ENCODE data around the gene SFPQ. TPM values are rescaled to one million over a fixed set of nuclear protein-coding genes. Genes with fewer than 3 reads are reported as not detected.

SFPQ gene
- total and polyA plus RNA-seq, 7 donors: 51.3 to 124 (median 82.9) TPM

- DNase-seq (no peak), ATAC-seq (no peak)
- Histone ChIP-seq H3K9me3 (no peaks in the 10 kb centered on the region), H3K27ac (no peak overlapping the region), H3K36me3 (ENCODE audit: insufficient read depth in 1 of 2, low read depth in 1 of 2) (no peaks in the 10 kb centered on the region), H3K4me1 (no peaks in the 10 kb centered on the region), H3K27me3 (ENCODE audit: insufficient read depth in 3 of 3, low read length in 2 of 3) (no peaks in the 10 kb centered on the region), H3K4me3 (no peak overlapping the region)
- intact Hi-C loops (cut with DNase I): no loop called here
- WGBS, 3 donors: 85 to 91% (median 88%) methylated on average over 3 of the region's 3 CpGs
- TF ChIP-seq, protein P1, sequence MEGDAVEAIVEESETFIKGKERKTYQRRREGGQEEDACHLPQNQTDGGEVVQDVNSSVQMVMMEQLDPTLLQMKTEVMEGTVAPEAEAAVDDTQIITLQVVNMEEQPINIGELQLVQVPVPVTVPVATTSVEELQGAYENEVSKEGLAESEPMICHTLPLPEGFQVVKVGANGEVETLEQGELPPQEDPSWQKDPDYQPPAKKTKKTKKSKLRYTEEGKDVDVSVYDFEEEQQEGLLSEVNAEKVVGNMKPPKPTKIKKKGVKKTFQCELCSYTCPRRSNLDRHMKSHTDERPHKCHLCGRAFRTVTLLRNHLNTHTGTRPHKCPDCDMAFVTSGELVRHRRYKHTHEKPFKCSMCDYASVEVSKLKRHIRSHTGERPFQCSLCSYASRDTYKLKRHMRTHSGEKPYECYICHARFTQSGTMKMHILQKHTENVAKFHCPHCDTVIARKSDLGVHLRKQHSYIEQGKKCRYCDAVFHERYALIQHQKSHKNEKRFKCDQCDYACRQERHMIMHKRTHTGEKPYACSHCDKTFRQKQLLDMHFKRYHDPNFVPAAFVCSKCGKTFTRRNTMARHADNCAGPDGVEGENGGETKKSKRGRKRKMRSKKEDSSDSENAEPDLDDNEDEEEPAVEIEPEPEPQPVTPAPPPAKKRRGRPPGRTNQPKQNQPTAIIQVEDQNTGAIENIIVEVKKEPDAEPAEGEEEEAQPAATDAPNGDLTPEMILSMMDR (IDR thresholded peaks at IDR 0.05): no peak
Measured at GRCh38 chr1:35136780-35137179, 56.2 kb downstream of the SFPQ start.

Other genes starting within 250 kb of the SFPQ start
- gene TMEM35B, start 207.8 kb downstream of the SFPQ start, total RNA-seq: 1 to 10 TPM; 3.0 to 7.1 (median 4.3) TPM
- 10 to 100 TPM in 1 of 3 donors, 1 to 10 TPM in 2; 5.7 to 13.2 (median 8.5) TPM for gene TMEM35B, start 207.8 kb downstream of the SFPQ start, polyA plus RNA-seq
- gene ZMYM6, start 161.2 kb downstream of the SFPQ start, total RNA-seq: 1 to 10 TPM; 5.1 to 8.5 (median 7.4) TPM
- gene ZMYM6, start 161.2 kb downstream of the SFPQ start, polyA plus RNA-seq: 1 to 10 TPM; 3.4 to 8.1 (median 4.4) TPM
- gene ZMYM1, start 113.8 kb downstream of the SFPQ start, total RNA-seq: 1 to 10 TPM; 3.0 to 5.2 (median 3.3) TPM
- 1 to 10 TPM in 2 of 3 donors, under 1 TPM in 1; 0.90 to 4.3 (median 1.5) TPM for gene ZMYM1, start 113.8 kb downstream of the SFPQ start, polyA plus RNA-seq
- 10 to 100 TPM; 25.3 to 32.6 (median 26.6) TPM for gene ZMYM4, start 75.6 kb upstream of the SFPQ start, total RNA-seq
- gene ZMYM4, start 75.6 kb upstream of the SFPQ start, polyA plus RNA-seq: 10 to 100 TPM in 1 of 3 donors, 1 to 10 TPM in 2; 4.6 to 13.0 (median 4.8) TPM